ENCODE results near the gene ERICH3.

ERICH3 gene

GRCh38 chr1:74673351-74674111 lies at the start of gene ERICH3:
ERICH3 (minus strand) TSS chr1:74673792; CDS start chr1:74673519, 273 bp downstream.
- peak in 1 of 2 donors; percentile 12 for DNase-seq

- no peak for DNase-seq
Measured at GRCh38 chr1:74717626-74718025, 44.0 kb upstream of the ERICH3 start.

- no peak for DNase-seq
Measured at GRCh38 chr1:74716822-74717221, 43.2 kb upstream of the ERICH3 start.

- DNase-seq = no peak
Measured at GRCh38 chr1:74715806-74716205, 42.2 kb upstream of the ERICH3 start.

GRCh38 chr1:74715236-74715502 lies 41.6 kb upstream of the ERICH3 start:
- no peak for DNase-seq

GRCh38 chr1:74714429-74715235 lies 41.0 kb upstream of the ERICH3 start:
- no peak for DNase-seq

GRCh38 chr1:74713849-74714248 lies 40.3 kb upstream of the ERICH3 start:
- no peak for DNase-seq

- no peak for DNase-seq
Measured at GRCh38 chr1:74712881-74713280, 39.3 kb upstream of the ERICH3 start.

- no peak for DNase-seq
Measured at GRCh38 chr1:74703386-74704182, 30.0 kb upstream of the ERICH3 start.

- DNase-seq = no peak
Measured at GRCh38 chr1:74699331-74699730, 25.7 kb upstream of the ERICH3 start.

- no peak for DNase-seq
Measured at GRCh38 chr1:74697832-74698231, 24.2 kb upstream of the ERICH3 start.

- DNase-seq = no peak
Measured at GRCh38 chr1:74693473-74693872, 19.9 kb upstream of the ERICH3 start.

- DNase-seq = no peak
Measured at GRCh38 chr1:74690909-74691308, 17.3 kb upstream of the ERICH3 start.

GRCh38 chr1:74690364-74690696 lies 16.7 kb upstream of the ERICH3 start:
- DNase-seq = no peak

GRCh38 chr1:74689621-74690363 lies 16.2 kb upstream of the ERICH3 start:
- DNase-seq = peak; percentile 4 to 80

GRCh38 chr1:74686928-74687327 lies 13.3 kb upstream of the ERICH3 start:
- DNase-seq = no peak

- DNase-seq = no peak
Measured at GRCh38 chr1:74684301-74684700, 10.7 kb upstream of the ERICH3 start.

- no peak for DNase-seq
Measured at GRCh38 chr1:74683656-74684055, 10.1 kb upstream of the ERICH3 start.

- no peak for DNase-seq
Measured at GRCh38 chr1:74681851-74682250, 8.3 kb upstream of the ERICH3 start.

GRCh38 chr1:74681449-74681848 lies 7.9 kb upstream of the ERICH3 start:
- no peak for DNase-seq

- no peak for DNase-seq
Measured at GRCh38 chr1:74681001-74681400, 7.4 kb upstream of the ERICH3 start.

GRCh38 chr1:74679811-74680210 lies 6.2 kb upstream of the ERICH3 start:
- no peak for DNase-seq

GRCh38 chr1:74677926-74678325 lies 4.3 kb upstream of the ERICH3 start:
- no peak for DNase-seq
